HG03039 (cell line): Measurements from ENCODE around the gene FBXO15.

Source experiments
- ATAC-seq: cut with Tn5 transposase; IDR thresholded peaks from one replicate; pipeline ENCODE4 v1.9.1; 2021; ENCODE audit warnings: mild to moderate bottlenecking, moderate library complexity; ENCODE audit not compliant: unreplicated experiment

The FBXO15 gene

DNA sequence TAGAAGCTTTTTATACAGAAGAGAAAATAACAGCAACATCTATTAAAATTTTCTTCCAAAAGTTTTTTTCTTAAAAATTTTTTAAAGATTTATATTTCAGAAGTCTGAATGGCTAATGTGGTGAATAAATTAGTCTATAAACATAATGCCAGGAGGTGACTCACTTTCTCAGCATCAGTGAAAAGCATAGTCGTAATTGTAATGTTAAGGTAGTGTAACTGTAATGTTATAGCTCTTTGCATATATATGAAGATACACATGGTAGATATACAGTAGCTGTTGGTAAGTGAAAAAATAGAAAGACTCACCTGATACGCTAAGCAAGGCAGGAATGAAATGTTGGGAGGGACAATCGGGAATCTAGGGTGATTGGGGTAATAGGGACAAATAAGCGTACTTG is 6.2 kb upstream of the FBXO15 start:
- no peak for ATAC-seq

DNA sequence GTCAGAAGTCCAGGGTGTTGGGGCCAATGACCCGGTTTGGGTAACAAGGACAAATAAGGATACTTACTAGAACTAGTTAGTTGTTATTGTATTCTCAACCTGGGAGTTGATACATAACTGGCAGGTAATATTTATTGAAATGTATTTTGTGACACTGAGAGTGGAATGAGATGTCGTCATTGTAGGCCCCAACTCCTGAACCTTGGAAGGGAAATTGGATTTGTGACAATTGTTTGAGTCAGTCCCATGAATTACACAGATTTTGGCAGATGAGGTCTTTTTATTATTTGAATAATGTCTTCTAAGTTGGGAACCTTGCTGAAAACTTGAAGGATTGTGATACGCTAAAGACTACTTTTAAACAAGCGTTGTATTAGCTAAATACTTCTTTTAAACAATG is 5.7 kb upstream of the FBXO15 start:
- no peak for ATAC-seq

GRCh38 chr18:74152857-74153256 is 5.2 kb upstream of the FBXO15 start:
- ATAC-seq: no peak

GRCh38 chr18:74152270-74152669 is 4.6 kb upstream of the FBXO15 start:
- ATAC-seq: no peak

DNA sequence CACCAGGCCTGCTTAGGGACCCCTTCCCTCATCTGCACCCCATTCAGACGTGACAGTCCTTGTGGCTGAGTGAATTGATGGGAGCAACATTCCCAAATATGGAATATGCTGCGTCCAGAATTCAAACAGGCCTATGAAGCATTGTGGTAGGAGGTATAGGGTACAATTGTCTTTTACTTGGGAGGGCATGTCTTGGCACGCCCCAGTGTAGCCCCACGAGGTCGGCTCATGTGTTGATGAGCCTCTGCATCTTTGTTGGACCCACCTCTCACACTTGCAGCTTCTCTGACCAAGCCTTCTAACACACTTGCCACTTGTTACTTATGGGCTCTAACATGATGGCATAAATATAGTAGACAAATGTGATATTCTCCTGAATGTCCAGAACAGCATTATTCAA is 2.2 kb upstream of the FBXO15 start:
- ATAC-seq: no peak

GRCh38 chr18:74148543-74149070 is 973 bp upstream of the FBXO15 start:
- peak; percentile 1 for ATAC-seq

- no peak for ATAC-seq
These were observed 199 bp downstream of the FBXO15 start for GRCh38 chr18:74147491-74147778.

DNA sequence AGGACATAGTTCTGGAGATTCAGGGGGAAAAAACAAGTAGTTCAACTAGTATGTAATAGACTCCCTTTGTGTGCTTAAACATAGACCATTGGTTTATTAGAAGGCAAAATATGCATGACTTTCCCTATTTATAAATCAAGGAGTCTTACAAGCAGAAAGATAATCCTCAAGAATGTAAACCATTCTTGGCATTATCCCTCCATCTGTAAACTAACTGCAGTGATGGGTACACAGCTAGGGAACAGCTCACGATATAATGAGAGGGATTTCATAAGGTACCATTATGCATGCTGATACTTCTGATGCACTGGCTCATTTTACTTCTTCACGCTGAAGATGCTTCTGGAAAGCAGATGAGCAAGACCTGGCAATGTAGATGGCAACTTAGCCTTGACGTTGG is 878 bp downstream of the FBXO15 start:
- ATAC-seq: no peak

- no peak for ATAC-seq
These were observed 5.4 kb downstream of the FBXO15 start for GRCh38 chr18:74142252-74142651.

DNA sequence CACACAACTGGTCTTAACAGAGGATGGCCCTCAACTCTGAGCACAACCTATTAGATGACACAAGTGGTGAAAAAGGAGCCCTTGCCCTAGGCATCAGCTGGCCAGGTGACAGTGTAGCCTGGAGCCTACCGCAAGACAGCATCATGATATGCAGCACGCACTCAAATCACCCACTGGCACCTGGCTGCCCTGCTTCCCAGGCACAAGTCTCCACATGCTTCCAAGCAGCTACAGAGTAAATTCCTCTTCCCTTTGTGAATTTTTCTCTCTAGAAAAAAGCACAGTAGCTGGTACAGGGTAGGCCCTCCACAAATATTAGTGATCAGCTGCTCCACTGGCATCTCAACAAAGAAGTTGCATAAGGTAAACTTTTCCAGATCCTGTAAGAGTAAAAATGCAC is 6.0 kb downstream of the FBXO15 start:
- ATAC-seq: no peak

DNA sequence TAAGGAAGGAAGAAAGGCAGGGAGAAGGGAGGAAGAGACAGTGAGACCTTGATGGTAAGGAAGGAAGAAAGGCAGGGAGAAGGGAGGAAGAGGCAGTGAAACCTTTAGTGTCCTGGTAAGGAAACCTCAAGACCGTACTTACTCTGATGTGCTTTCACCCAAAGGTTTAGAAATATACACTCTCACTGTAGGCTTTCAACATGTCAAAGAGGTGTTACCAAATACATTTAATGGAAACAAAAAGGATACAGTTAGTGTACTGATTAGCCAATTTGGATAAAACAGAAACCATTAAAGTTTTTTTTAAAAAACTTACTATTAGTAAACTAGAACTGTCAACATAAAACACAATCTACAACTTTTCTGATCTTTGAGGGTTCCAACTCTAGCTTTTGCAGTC is 7.1 kb downstream of the FBXO15 start:
- ATAC-seq: no peak

DNA sequence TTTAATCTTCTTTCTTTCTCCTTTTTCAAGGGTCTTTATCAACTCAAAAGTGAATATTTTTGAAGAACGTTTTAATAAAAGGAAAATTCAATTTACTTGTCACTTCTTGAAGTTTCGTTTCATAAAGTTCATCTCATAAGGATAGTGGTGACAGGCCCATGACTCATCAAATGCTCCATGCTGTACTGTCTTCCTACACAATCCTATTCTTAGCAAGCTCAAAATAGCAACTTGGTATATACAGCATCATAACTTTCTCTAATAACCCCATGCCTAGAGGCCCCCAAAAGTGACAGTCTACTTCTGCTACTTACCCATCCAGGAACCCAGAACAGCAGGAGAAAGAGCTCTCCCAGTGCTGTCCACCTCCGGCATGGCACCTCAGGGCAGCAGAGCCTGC is 7.7 kb downstream of the FBXO15 start:
- peak; percentile 74 for ATAC-seq

DNA sequence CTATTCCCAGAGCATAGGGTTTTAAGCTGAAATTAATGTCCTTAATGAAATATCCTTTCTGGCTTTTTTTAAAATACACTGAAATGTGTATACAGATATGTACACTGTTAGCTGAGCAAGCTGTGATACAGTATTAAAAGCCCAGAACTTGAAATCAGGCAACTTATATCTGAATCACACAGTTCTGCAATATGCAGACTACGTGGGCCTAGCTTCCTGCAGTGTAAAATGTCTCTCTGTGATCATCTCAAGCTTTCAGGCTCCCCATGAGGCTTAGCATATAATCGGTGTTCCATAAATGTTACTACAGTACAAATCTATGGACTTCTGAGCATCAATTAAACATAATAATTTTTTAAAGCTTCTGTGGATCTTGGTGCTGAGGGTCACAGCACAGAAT is 8.2 kb downstream of the FBXO15 start:
- no peak for ATAC-seq

DNA sequence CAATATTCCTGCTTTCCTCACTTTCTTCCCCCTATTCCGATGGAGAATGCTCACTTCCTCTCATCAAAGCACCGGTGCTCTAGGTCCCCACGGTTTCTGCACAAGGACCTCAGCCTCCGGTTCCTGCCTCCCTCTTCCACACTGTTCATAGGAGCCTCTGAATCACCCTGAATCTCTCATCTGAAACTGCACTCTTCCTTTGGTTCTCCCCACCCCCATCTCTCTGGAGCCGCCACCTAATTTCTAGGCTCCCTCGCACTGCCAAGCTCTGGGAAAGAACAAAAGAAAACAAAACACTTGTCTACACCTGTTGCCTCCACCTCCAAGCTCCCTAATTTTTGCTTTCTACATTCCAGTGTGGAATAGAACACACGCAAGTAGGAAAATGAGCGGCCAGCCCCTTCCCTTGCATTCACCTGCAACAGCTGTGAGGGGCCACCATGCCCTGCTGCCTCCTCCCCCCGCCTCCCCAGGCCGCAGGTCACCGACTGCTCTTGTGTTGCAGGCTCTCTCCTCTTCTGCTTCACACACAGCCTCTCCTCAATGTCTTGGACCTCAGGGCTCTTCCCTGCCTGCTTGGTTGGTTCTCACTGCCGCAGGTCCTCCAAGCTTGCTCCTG is 9.6 kb downstream of the FBXO15 start:
- ATAC-seq: no peak

- no peak for ATAC-seq
These were observed 15.4 kb downstream of the FBXO15 start for GRCh38 chr18:74132201-74132600.

DNA sequence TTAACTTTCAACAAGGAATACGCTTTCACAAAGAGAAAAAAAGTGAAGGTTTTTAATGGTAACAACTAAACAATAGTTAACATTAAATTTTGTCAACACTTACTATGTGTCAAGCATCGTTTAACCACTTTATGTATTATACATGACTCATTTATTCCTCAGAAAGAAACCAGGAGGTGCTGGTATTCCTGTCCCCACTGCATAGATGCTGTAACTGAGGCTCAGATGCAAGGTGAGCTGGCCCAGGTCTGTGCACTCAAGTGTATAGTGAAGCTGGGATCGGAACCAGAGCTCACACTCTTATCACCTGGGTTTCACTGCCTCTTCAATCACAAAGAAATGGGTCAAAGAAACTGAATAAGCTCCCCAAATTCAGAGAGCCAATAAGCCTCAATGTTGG is 16.5 kb downstream of the FBXO15 start:
- ATAC-seq: no peak

DNA sequence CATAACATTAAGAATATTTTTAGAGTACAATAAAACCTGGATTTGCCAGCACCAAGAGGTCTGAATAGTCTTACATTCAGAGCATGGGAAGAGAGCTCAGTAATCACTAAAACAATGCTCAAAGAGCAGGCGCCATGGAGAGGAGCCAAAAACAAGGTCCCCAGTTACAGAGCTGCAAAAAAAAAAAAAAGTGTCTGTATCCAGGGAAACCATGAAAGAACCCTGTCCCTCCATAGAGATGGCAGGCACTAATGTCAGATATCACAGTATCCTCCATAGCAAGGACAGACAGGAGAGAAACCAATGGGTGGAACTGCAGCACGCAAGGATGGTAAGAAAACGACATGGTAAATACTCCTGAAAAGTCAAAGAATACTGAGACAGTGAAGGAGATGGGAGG is 19.5 kb downstream of the FBXO15 start:
- no peak for ATAC-seq

DNA sequence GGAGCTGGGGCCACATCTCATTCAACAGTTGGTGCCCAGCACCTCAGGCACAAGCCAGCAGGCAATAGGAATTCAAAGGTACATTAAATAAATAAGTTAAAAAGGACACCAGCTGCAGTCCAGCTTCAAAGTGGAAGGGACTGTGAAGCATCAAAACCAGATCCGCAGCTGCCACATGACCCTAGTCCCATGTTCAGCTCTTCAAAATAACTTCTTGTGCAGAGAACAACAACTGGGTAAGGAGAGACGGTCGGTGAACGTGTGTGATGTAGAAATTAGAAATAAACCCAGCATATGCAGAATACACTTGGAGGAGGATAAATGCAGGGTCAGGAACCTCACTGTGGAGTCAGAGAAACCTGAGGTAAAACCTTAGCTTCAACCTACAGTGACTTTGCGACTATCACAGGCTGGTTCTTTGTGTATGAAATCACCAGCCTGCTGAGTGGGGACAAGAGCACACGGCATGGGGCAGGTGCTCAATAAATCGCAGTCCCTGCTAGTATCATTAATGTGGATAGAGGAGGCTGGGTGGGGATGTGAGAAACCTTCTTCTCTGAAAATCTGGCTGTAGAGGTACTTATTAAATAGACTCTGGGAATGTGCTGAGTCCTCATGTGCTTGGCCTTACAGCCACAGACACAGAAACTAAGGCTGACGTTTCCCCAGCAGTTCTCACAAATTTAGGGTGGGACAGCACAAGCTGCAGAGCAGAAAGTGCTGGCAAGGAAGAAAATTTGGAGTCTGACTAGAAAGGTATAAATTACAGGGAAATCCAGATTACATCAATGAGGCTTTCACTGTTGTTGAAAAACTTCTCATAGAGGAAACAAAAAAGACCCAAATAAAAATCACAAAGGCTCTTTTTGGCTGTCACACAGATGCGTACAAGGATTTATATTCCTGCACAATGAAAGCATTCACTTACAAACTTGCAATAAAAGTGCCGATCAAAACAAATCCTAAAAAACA is 20.7 kb downstream of the FBXO15 start:
- no peak for ATAC-seq

- no peak for ATAC-seq
These were observed 23.0 kb downstream of the FBXO15 start for GRCh38 chr18:74124642-74125041.

DNA sequence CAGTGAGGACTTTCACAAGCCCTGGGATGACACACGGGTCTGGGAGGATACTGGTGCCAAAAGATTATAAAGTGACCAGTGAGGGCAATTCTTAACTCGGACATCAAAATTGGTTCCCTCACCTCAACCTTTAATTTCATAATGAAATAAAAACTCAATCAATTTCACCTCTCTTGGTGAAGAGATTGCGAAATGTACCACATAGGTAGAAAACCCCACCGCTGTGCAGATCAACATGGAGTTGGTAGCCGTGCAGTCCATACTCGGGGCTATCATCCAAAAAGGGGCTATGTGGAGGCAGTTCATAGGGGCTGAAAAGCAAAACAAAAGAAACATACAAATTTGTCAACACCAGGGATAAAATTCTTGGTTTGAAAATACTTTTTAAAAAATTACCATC is 24.4 kb downstream of the FBXO15 start:
- ATAC-seq: no peak

DNA sequence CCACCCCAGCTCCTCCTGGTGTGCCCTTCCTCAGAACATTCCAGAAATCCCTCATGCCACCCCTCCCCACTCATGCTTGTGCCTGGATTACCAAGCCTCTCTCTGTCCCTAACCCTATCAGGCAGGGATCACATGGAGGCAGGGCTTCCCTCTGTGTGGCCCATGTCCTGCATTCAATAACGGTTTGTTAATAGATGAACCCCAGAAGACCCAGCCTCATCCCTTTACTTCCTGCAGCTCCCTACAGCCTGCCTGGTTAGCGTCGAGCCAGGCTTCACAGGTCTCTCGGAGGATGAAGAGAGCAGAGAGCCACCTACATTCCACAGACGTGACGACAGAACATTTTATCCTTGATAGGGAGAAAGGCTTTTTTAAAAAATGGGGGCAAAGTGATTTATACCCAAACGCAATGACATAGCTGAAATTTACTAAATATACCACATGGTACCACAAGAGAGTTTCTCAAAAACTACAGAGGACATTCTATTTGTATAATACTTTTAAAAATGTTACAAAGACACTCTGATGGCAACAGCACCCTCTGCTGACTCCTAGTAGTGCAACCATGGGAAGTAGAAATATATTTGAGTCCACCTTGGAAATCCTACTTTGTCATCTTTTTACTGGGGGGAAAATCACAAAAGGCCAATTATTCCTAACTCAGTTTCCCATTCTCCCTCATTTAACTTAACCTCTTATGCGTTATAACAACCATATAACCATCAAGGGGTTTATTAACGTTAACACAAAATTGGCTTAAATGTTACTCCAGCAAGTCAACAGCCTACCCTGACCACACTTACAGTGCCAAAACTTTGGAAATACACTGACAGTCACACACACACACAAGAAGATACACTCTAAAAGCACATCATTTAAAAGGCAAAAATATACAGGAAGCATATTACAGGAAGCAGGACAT is 30.7 kb downstream of the FBXO15 start:
- ATAC-seq: no peak
